Aorta (tissue), 5 donors: Measurements from ENCODE around the gene DCAF8. TPM values are rescaled to one million over a fixed set of nuclear protein-coding genes. Genes with fewer than 3 reads are reported as not detected.

Source experiments
- ATAC-seq: fragments of 200-7000 bp; cut with Tn5 transposase; one replicate; pipeline ENCODE4 v1.9.1; 2022; ENCODE audit warnings: moderate library complexity; ENCODE audit not compliant: low FRiP score
- DNase-seq, 2 donors: peaks; one replicate each; pipeline ENCODE4 v3.0.0-alpha.2; 2020
- H3K27ac ChIP-seq, 2 donors: one replicate each; pipeline ENCODE4 v1.5.1; 2013; ENCODE audit warnings: low read length in 2 of 2, mild to moderate bottlenecking in 2 of 2, moderate library complexity in 2 of 2, control low read depth in 1 of 2, inconsistent platforms in 1 of 2, low read depth in 1 of 2
- H3K27me3 ChIP-seq, 2 donors: one replicate each; pipeline ENCODE4 v1.6.1; 2013; ENCODE audit warnings: control low read depth in 1 of 2, low read length in 1 of 2, mild to moderate bottlenecking in 1 of 2, moderate library complexity in 1 of 2; ENCODE audit not compliant: insufficient read depth in 2 of 2, control insufficient read depth in 1 of 2
- H3K36me3 ChIP-seq, 2 donors: one replicate each; pipeline ENCODE4 v1.6.1; 2013; ENCODE audit warnings: control low read depth in 1 of 2, low read length in 1 of 2, mild to moderate bottlenecking in 1 of 2; ENCODE audit not compliant: insufficient read depth in 2 of 2, control insufficient read depth in 1 of 2
- H3K4me1 ChIP-seq, 2 donors: one replicate each; pipeline ENCODE4 v1.6.1; 2013; ENCODE audit warnings: low read length in 2 of 2, control low read depth in 1 of 2, mild to moderate bottlenecking in 1 of 2, moderate library complexity in 1 of 2; ENCODE audit not compliant: insufficient read depth in 2 of 2, control insufficient read depth in 1 of 2
- H3K4me3 ChIP-seq, 2 donors: one replicate each; pipeline ENCODE4 v1.5.1; 2013; ENCODE audit warnings: low read length in 2 of 2, control low read depth in 1 of 2, mild to moderate bottlenecking in 1 of 2
- H3K9me3 ChIP-seq: one replicate; pipeline ENCODE4 v1.6.1; 2013; ENCODE audit warnings: mild to moderate bottlenecking, low read length; ENCODE audit not compliant: control insufficient read depth
- WGBS, 2 donors: extraction: QIAGEN DNeasy Blood & Tissue Kit; methylation state at CpG; one replicate each; pipeline ENCODE4 v1.1.7; 2013; 5-methylcytosine and 5-hydroxymethylcytosine counted together
- intact Hi-C, 2 donors: fragments of 100-400 bp; cut with DNase I; formaldehyde crosslinking; loops; one replicate each; pipeline versions ENCODE4 v1.14.2 to v1.15.0; 2022
- polyA plus RNA-seq, 2 donors: library from polyadenylated mRNA; stranded (reverse); fragments of 200-250 nt; gene quantifications; one replicate each; pipeline ENCODE4 v1.2.3, GENCODE V29; 2013
- total RNA-seq, 2 donors: library from RNA; stranded (reverse); fragmentation: NEBNext Ultra II Directional; extraction: Animal tissue kit (Norgen Biotek cat#: 25700); gene quantifications; one replicate each; pipeline ENCODE4 v1.2.1, GENCODE V29; 2021
- donor health status: healthy with polysubstance abuse.
- donor health status: Bipolar disorder and iron deficiency.
- donor health status: DM: no; HTN: no; CAD: no.
- donor health status: DM: no; HTN: no; CAD: no.
- donor health status: DM: yes; HTN: yes; CAD: no.

DCAF8 gene
- total and polyA plus RNA-seq, 4 donors, result 39.2 to 152 (median 131) TPM

DNA sequence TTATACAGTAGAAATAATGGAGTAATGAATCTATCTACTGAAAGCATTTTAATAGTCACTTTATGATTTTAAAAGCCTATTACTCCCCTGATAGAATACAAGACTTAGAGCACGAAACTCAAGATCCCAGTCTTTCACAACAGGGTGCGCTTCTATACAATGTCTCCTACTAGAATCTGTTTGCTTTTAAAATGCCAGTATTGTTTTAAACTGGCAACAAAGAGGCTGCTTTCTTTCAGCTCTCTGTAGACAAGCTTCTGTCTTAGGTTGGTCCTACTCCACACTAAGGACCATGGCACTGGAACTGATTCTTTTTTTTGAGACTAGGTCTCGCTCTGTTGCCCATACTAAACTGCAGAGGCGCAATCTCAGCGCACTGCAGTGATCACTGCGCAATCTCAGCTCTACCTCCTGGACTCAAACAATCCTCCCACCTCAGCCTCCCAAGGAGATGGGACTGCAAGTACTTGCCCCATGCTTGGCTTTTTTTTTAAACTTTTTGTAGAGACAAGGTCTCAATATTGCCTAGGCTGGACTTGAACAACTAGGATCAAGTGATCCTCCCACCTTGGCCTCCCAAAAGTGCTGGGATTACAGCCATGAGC is 4.8 kb downstream of the DCAF8 start:
- Histone ChIP-seq H3K9me3 (no peaks in the 10 kb centered on the region), H3K36me3 (peaks cover 0 to 2% of the 10 kb centered on the region in 2 donors), H3K4me3 (no peak overlapping the region), H3K4me1 (peaks cover 0 to 7% of the 10 kb centered on the region in 2 donors), H3K27ac (no peak overlapping the region), H3K27me3 (no peaks in the 10 kb centered on the region)
- no peak for ATAC-seq
- no peak for DNase-seq
- intact Hi-C loops, result no loop called here
- WGBS, 2 donors, result 95 to 96% methylated on average over 6 of the region's 6 CpGs

DNA sequence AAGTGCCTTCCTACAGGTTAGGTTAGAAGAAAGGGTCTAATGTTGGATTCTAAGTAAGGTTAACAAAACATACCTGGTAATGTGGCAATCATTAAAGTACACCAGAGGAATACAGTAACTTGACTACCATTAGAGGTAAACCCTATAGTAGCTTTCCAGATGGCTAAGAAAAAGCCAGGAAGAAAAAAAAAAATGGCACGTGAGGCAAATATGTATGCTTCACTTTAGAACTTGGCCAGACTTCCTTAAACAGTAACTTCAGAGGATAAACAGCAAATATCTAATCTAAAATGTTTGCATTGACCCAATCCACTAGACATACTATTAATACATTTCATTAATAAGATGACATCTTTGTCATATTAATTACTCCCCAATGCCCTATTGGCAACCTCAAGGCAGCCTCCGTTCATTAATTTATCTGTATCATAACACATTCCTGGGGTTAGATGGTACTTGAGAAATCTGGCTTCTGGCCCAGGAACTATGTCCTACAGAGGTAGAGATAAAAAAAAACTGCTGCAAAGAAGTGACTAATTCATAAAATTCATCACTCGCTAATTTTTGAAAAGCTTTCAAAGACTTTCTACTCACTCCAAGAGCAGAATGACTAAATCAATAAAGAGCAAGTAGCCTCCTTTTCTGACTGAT is 5.8 kb downstream of the DCAF8 start:
- H3K27me3 ChIP-seq, result no peaks in the 10 kb centered on the region
- H3K27ac ChIP-seq, result no peak overlapping the region
- H3K4me1 ChIP-seq, result peaks cover 0 to 7% of the 10 kb centered on the region in 2 donors
- H3K9me3 ChIP-seq, result no peaks in the 10 kb centered on the region
- 28 to 34% methylated on average over 3 of the region's 3 CpGs for WGBS, 2 donors
- H3K36me3 ChIP-seq, result peaks cover 0 to 2% of the 10 kb centered on the region in 2 donors
- H3K4me3 ChIP-seq, result no peak overlapping the region
- no peak for DNase-seq
- no peak for ATAC-seq
- intact Hi-C loops, result no loop called here

DNA sequence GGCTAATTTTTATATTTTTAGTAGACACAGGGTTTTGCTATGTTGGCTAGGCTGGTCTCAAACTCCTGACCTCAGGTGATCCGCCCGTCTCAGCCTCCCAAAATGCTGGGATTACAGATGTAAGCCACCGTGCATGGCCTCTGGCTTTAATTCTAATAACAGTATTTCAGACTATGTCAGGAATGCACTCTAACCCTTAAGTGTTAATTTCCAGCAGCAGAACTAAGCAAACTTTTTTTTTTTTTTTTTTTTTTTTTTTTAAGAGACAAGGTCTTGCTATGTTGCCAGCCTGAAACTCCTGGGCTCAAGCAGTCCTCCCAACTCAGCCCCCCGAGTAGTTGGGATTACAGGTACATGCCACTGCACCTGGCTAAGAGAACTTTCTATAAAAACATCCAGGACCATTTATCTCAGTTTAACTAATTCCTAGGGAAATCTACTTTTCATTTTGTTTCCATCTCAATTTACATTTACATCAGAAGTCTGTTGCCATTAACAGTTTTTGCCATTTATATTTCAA is 6.5 kb downstream of the DCAF8 start:
- 64 to 65% methylated on average over 4 of the region's 4 CpGs for WGBS, 2 donors
- intact Hi-C loops, result no loop called here

DNA sequence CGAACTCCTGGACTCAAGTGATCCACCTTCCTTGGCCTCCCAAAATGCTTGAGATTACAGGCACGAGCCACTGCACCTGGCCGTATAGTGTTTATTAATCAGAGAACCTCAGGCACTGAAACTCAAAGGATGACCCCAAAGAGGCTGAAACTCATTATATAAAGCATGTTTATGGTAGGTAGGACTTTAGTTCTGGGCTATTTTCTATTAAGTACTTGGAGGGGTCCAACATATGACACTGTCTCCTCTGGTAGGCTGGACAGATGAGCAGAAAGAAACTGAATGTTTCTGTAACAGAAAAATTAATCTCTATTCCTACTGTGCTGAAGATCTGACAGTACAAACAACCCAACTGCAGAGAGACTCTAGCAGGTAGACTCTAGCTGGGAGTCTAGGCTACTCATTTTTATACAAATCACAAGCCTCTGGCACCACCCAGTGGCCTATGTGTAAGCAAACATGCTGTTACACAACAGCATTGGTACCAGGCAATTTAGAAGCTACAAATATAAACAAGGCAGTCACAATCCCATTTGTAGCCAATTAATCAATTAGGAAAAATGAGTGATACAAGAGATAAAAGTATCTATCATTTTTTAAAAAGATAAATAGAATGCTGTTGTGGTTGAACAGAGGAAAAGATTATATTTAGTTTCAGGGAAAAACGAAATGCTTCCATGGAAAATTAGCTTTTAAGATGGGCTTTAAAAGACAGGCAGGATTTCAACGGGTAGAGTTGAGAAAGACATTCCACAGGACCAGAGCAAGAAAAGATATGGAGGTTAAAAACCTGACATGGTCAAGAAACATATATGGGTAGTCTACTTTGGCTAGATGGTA is 10.4 kb downstream of the DCAF8 start:
- intact Hi-C loops, result loop anchor here (1.0 to 5.0 kb wide), 4 partner anchors 59 to 152 kb away; partner anchors contain the start of gene CASQ1 (in 1 of the 2)

More for the DNA sequence above, 6.5 kb downstream of the DCAF8 start:
- H3K4me1 ChIP-seq, result peaks cover 0 to 4% of the 10 kb centered on the region in 2 donors
- H3K27me3 ChIP-seq, result no peaks in the 10 kb centered on the region
- H3K4me3 ChIP-seq, result no peak overlapping the region
- ATAC-seq (no peak), DNase-seq (no peak)
- no peaks in the 10 kb centered on the region for H3K9me3 ChIP-seq
- H3K27ac ChIP-seq, result no peak overlapping the region
- peaks cover 0 to 2% of the 10 kb centered on the region in 2 donors for H3K36me3 ChIP-seq

DNA sequence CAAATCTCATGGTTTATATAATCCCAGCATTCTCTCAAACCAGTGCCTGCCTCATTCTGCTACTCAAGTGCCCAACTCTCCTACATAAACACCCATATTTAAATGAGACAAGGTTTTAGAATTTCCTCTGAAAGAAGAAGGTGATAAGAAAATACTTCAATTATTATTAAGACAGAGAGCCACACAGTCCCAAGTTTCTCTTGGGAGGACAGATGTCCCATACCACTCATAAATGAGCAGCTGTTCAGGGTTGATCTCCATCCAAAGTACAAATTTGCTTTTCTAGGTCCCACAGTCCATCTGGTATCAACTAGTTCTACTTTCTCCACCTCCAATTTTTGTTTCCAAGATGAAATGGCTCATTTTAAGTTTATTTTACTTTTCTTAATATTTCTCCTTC is 11.3 kb downstream of the DCAF8 start:
- Histone ChIP-seq H3K4me1 (peaks cover 0 to 2% of the 10 kb centered on the region in 2 donors), H3K36me3 (peaks cover 0 to 2% of the 10 kb centered on the region in 2 donors), H3K4me3 (no peak overlapping the region), H3K9me3 (no peaks in the 10 kb centered on the region), H3K27me3 (no peaks in the 10 kb centered on the region), H3K27ac (no peak overlapping the region)
- intact Hi-C loops, result loop anchor here (1.0 to 5.0 kb wide), 3 partner anchors 59 to 151 kb away; partner anchors contain the start of gene CASQ1 (in 1 of the 2)
- ATAC-seq (no peak), DNase-seq (no peak)

More for the DNA sequence above, 10.4 kb downstream of the DCAF8 start:
- 68 to 69% methylated on average over 5 of the region's 5 CpGs for WGBS, 2 donors
- peak in 1 of 2 donors; percentile 68 for DNase-seq
- H3K27ac ChIP-seq, result no peak overlapping the region
- peak; percentile 91 for ATAC-seq
- peaks cover 0 to 2% of the 10 kb centered on the region in 2 donors for H3K36me3 ChIP-seq
- H3K4me3 ChIP-seq, result no peak overlapping the region
- H3K27me3 ChIP-seq, result no peaks in the 10 kb centered on the region
- no peaks in the 10 kb centered on the region for H3K4me1 ChIP-seq
- H3K9me3 ChIP-seq, result no peaks in the 10 kb centered on the region

DNA sequence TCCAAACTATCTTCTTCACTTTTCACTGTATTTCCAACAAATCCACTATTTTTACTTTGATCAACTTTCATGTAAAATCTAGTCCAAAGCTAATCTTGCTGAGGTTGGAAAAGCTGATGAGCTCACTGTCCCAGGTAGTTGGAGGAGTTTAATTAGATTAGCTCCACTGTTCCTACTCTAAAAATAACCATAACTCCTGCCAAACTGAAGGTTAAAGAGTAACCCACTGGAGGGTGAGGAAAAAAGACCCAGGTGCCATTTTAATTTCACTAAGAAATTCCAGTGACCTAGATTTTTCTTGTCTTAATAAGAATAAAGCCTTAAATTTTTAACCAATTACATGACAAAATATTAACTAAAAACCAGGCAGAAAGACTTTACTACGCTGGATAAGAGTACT is 15.3 kb downstream of the DCAF8 start:
- DNase-seq, result no peak
- ATAC-seq, result no peak
- WGBS, 2 donors, result 97% methylated on average over 1 of the region's 1 CpG
- intact Hi-C loops, result loop anchor here in 1 of 2 donors (5.0 kb wide), 1 partner anchor 35 kb away; no protein-coding TSS in a partner anchor
- Histone ChIP-seq H3K9me3 (no peaks in the 10 kb centered on the region), H3K4me1 (peaks cover 0 to 3% of the 10 kb centered on the region in 2 donors), H3K36me3 (no peaks in the 10 kb centered on the region), H3K27ac (no peak overlapping the region), H3K4me3 (no peak overlapping the region), H3K27me3 (no peaks in the 10 kb centered on the region)

DNA sequence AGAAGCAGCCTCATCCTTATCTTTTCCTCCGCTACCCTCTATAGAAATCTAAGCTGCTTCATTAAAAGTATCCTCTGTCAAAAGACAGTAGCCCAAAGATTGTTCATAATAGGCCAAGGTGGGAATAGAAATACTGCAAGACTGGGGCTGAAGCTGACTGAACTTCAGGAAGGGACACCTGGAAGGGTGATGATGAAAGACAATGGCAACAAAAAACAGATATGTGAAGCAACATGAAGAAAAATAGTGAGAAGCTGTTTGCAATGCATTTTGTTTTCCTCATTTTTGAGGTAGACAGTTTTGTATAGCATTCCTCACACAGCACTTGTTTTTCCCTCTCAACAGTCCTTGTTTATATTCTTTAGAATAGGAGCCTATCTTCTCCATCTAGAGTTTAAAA is 16.9 kb downstream of the DCAF8 start:
- intact Hi-C loops, result loop anchor here in 1 of 2 donors (5.0 kb wide), 1 partner anchor 33 kb away; no protein-coding TSS in a partner anchor
- Histone ChIP-seq H3K4me3 (no peak overlapping the region), H3K36me3 (no peaks in the 10 kb centered on the region), H3K4me1 (peaks cover 0 to 3% of the 10 kb centered on the region in 2 donors), H3K27me3 (no peaks in the 10 kb centered on the region), H3K9me3 (no peaks in the 10 kb centered on the region), H3K27ac (no peak overlapping the region)
- 52 to 61% methylated on average over 1 of the region's 1 CpG for WGBS, 2 donors
- DNase-seq (no peak), ATAC-seq (no peak)

DNA sequence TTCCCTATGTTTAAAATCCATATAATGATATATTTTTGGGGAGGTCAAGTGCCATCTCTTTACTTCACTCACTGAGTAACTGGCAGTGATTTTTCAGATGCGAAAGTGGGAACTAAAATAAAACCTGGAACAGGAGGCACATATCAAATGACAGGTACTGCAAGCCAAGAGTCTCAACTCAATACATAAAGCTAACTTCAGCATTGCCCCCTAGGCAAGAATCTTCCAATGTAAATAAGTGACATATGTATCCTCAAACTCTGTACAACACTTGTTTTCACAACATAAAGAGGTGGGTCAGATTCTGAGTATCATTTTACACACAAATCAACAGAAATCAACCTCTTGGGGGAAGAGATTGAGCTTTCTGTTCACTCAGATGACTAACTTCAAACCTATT is 18.1 kb downstream of the DCAF8 start:
- intact Hi-C loops, result no loop called here
- no peaks in the 10 kb centered on the region for H3K27me3 ChIP-seq
- WGBS, 2 donors, result 6 to 13% methylated on average over 1 of the region's 1 CpG
- H3K4me1 ChIP-seq, result peaks cover 0 to 3% of the 10 kb centered on the region in 2 donors
- DNase-seq (no peak), ATAC-seq (no peak)
- peaks cover 0 to 2% of the 10 kb centered on the region in 2 donors for H3K36me3 ChIP-seq
- no peaks in the 10 kb centered on the region for H3K9me3 ChIP-seq
- H3K4me3 ChIP-seq, result no peak overlapping the region
- no peak overlapping the region for H3K27ac ChIP-seq
